Measurements from ENCODE around the gene DDX59. TPM values are rescaled to one million over a fixed set of nuclear protein-coding genes. Genes with fewer than 3 reads are reported as not detected.

DDX59 gene
- total RNA-seq, 4 donors from 2014 or later = 21.8 to 34.7 (median 24.3) TPM

DNA sequence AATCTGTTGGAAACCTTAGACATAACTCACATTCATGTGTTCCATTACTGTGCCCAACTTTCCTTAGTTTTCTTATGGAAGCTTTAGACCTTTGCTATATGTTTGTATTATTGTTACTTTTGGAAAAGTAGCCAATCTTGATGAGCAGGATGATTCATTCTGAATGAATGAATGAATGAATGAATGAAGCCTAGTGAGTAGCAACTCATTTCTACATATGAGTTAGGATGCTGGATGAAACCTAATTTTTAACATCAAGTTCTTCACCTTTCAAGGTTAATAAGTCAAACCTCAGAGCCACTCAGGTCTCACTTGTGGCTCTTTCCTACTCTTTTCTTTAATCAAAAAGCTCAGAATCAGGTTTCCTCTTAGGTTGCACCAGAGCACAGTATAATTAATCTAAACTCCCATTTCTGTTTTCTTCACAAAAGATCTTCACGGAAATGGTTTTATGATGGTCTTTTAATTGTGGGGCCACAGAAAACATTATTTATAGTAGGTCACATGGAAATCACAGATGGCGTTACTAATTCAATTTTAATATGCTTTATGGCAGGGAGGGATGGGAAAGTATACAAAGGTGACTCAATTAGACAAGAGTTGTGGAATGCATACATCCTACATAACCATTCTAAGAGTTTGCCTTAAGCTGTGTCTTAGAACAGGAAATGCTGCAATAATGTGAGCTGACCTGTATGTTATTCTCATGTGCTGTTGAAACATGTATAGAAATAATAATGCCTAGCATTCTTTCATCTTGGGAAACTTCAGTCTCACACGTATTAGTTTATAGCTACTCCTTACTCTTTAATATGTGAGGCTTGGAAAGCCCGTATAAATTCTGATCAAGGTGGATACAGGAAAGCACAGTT lies 4.5 kb upstream of the DDX59 start:
- Histone ChIP-seq H3K36me3 (no peaks in the 10 kb centered on the region), H3K9me3 (no peaks in the 10 kb centered on the region), H3K4me1 (peaks cover 0 to 12% (median 5%) of the 10 kb centered on the region in 3 donors), H3K4me3 (no peak overlapping the region), H3K27ac (no peak overlapping the region), H3K27me3 (no peaks in the 10 kb centered on the region)
- no peak for ATAC-seq
- 54 to 58% methylated on average over 4 of the region's 4 CpGs for WGBS, 2 donors (ENCODE audit: low coverage in 1 of 2)
- TF ChIP-seq POLR2A (IDR thresholded peaks at IDR 0.05) = no peak
- no peak for TF ChIP-seq POLR2AphosphoS5 (IDR thresholded peaks at IDR 0.05)
- TF ChIP-seq, protein P1, sequence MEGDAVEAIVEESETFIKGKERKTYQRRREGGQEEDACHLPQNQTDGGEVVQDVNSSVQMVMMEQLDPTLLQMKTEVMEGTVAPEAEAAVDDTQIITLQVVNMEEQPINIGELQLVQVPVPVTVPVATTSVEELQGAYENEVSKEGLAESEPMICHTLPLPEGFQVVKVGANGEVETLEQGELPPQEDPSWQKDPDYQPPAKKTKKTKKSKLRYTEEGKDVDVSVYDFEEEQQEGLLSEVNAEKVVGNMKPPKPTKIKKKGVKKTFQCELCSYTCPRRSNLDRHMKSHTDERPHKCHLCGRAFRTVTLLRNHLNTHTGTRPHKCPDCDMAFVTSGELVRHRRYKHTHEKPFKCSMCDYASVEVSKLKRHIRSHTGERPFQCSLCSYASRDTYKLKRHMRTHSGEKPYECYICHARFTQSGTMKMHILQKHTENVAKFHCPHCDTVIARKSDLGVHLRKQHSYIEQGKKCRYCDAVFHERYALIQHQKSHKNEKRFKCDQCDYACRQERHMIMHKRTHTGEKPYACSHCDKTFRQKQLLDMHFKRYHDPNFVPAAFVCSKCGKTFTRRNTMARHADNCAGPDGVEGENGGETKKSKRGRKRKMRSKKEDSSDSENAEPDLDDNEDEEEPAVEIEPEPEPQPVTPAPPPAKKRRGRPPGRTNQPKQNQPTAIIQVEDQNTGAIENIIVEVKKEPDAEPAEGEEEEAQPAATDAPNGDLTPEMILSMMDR (IDR thresholded peaks at IDR 0.05) = no peak
- no peak for TF ChIP-seq EP300 (IDR thresholded peaks at IDR 0.05)

- peaks cover 0 to 4% of the 10 kb centered on the region in 2 donors for H3K36me3 ChIP-seq
- H3K27me3 ChIP-seq = no peaks in the 10 kb centered on the region
- ATAC-seq = no peak
- TF ChIP-seq EP300 (IDR thresholded peaks at IDR 0.05) (no peak), POLR2A (IDR thresholded peaks at IDR 0.05) (no peak), POLR2AphosphoS5 (IDR thresholded peaks at IDR 0.05) (no peak)
- TF ChIP-seq, protein P1 (IDR thresholded peaks at IDR 0.05) = no peak
- 85 to 88% methylated on average over 5 of the region's 5 CpGs for WGBS, 2 donors (ENCODE audit: low coverage in 1 of 2)
- H3K27ac ChIP-seq = peak overlapping the region; percentile 93 to 100 (median 100)
- peaks cover 5 to 30% (median 10%) of the 10 kb centered on the region in 3 donors for H3K4me1 ChIP-seq
- no peak overlapping the region for H3K4me3 ChIP-seq
- no peaks in the 10 kb centered on the region for H3K9me3 ChIP-seq
Measured at GRCh38 chr1:200671235-200671786, 1.6 kb upstream of the DDX59 start.

DNA sequence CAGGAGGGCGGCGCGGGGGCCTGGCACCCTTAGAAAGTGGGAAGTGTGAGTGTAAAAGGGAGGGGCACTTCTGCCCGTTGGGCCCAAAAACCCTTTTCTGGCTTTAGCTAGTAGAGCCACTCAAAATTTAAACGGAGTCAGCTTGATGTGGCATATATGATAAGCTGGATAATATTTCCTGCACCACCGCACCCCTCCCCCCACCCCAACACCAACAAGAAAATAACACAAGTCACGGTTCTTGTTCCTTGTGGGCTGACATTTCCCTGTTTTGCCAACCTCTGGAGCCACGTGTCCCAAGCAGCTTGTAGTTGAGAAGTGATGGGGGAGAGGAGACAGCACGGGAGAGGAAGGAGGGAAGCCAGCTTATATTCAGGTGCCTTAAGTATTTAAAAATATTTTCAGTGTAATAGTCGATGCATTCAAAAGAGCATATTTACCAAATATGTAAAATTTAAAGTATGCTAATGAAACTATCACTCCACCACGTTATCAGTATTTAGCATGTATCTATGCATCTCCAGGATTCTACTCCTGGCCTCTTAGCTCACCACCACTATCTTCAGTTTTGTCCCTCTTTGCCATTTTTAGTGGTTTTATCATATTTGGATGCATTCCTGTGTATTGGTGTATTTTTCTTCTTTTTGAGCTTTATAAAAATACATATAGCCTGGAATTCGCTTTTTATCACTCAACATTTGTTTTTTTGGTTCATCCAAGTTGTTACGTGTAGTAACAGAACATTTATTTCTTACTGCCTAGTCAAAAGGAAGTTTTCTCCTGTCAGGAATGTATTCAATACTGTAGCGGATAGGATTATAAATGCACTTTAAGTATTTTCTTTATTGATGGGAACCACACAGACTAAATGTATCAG lies 773 bp upstream of the DDX59 start:
- Histone ChIP-seq H3K4me1 (peaks cover 5 to 38% (median 15%) of the 10 kb centered on the region in 3 donors), H3K4me3 (peak overlapping the region; percentile 76 to 92), H3K27me3 (no peaks in the 10 kb centered on the region), H3K36me3 (peaks cover 0 to 12% of the 10 kb centered on the region in 2 donors), H3K27ac (peak overlapping the region; percentile 93 to 100 (median 100)), H3K9me3 (no peaks in the 10 kb centered on the region)
- peak; percentile 7 for ATAC-seq
- TF ChIP-seq, protein P1 (IDR thresholded peaks at IDR 0.05) = no peak
- no peak for TF ChIP-seq POLR2A (IDR thresholded peaks at IDR 0.05)
- TF ChIP-seq POLR2AphosphoS5 (IDR thresholded peaks at IDR 0.05) = no peak
- no peak for TF ChIP-seq EP300 (IDR thresholded peaks at IDR 0.05)
- 9 to 24% methylated on average over 5 to 14 of the region's 14 CpGs for WGBS, 2 donors (ENCODE audit: low coverage in 1 of 2)

DNA sequence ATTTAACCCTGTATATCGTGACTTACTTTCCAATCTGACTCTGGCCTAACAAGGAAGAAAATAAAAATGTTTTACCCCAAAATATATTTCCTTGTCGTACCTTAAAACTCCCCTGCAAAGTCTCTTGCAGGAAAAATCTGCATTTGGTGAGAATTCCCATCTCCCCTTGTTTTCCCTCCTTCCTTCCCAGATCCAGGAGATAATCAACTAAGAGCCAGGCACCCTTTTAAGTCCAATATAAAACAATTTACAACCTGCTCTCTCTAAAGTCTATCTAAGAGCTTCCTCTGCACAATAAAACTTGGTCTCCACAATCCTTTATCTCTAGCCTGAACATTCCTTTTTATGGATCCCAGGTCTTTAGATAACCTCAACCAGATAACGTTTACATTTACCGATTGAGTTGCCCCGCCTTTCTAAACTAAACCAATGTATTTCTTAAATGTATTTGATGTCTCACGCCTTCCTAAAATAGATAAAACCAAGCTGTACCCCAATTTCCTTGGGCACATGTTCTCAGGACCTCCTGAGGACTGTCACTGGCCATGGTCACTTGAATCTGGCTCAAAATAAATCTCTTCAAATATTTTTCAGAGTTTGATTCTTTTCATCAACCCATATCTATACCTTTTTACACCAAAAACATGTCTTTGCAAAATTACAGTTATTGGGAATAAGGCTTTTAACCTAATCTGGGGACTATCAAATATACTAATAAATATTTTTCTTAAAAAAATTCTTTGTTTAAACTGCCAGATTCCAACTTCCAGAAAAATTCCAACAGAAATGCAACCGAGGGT lies 993 bp downstream of the DDX59 start:
- TF ChIP-seq POLR2AphosphoS5 (IDR thresholded peaks at IDR 0.05) (no peak), EP300 (IDR thresholded peaks at IDR 0.05) (no peak), POLR2A (IDR thresholded peaks at IDR 0.05) (no peak)
- TF ChIP-seq, protein P1 (IDR thresholded peaks at IDR 0.05) = no peak
- H3K4me1 ChIP-seq = peaks cover 5 to 56% (median 15%) of the 10 kb centered on the region in 3 donors
- H3K4me3 ChIP-seq = peak overlapping the region; percentile 76 to 92
- WGBS, 2 donors (ENCODE audit: low coverage in 1 of 2) = 25 to 31% methylated on average over 5 to 7 of the region's 7 CpGs
- no peaks in the 10 kb centered on the region for H3K9me3 ChIP-seq
- peak overlapping the region; percentile 93 to 100 (median 100) for H3K27ac ChIP-seq
- peaks cover 3 to 30% of the 10 kb centered on the region in 2 donors for H3K36me3 ChIP-seq
- ATAC-seq = no peak
- no peaks in the 10 kb centered on the region for H3K27me3 ChIP-seq

Data from gastroesophageal sphincter (tissue), 4 donors.